Psoas muscle (tissue), 8 donors: ENCODE measurements around the gene ATAD3C. TPM values are rescaled to one million over a fixed set of nuclear protein-coding genes. Genes with fewer than 3 reads are reported as not detected.
"Not testable (repeated sequence)": the region's sequence is repeated elsewhere in the genome, so short reads cannot be mapped to it uniquely, and the experiment has no call there.

Source experiments
- ATAC-seq, 4 donors: fragments of 200-7000 bp; cut with Tn5 transposase; one replicate each; pipeline ENCODE4 v1.9.1; 2020; ENCODE audit warnings: moderate library complexity in 3 of 4, mild to moderate bottlenecking in 2 of 4
- DNase-seq, 2 donors: peaks; one replicate each; pipeline ENCODE4 v3.0.0-alpha.2; 2020
- H3K27ac ChIP-seq: fragments of 200-600 bp; one replicate; pipeline ENCODE4 v1.8.0; 2022
- H3K27me3 ChIP-seq, 3 donors: fragments of 200-600 bp in 1 of 3; one replicate each; pipeline versions ENCODE4 v1.6.1 to v1.8.0; 2013 to 2022; ENCODE audit warnings: low read length in 2 of 3, mild to moderate bottlenecking in 2 of 3, moderate library complexity in 1 of 3; ENCODE audit not compliant: insufficient read depth in 3 of 3
- H3K36me3 ChIP-seq, 2 donors: fragments of 200-600 bp in 1 of 2; one replicate each; pipeline versions ENCODE4 v1.6.1 to v1.8.0; 2013 to 2022; ENCODE audit warnings: low read depth in 1 of 2, mild to moderate bottlenecking in 1 of 2, moderate library complexity in 1 of 2; ENCODE audit not compliant: insufficient read depth in 1 of 2
- H3K4me1 ChIP-seq: fragments of 200-600 bp; one replicate; pipeline ENCODE4 v1.8.0; 2022
- H3K4me3 ChIP-seq: fragments of 200-600 bp; one replicate; pipeline ENCODE4 v1.8.0; 2022; ENCODE audit warnings: mild to moderate bottlenecking
- H3K9me3 ChIP-seq: fragments of 200-600 bp; one replicate; pipeline ENCODE4 v1.8.0; 2022
- CTCF ChIP-seq: fragments of 200-600 bp; IDR thresholded peaks from one replicate; pipeline ENCODE4 v1.8.0; 2022; ENCODE audit warnings: antibody characterized with exemption
- WGBS, 3 donors: extraction: QIAGEN DNeasy Blood & Tissue Kit; methylation state at CpG; one replicate each; pipeline versions ENCODE4 v1.1.6 to v1.1.7; 2013; 5-methylcytosine and 5-hydroxymethylcytosine counted together
- intact Hi-C, 2 donors: fragments of 100-400 bp; cut with DNase I; formaldehyde crosslinking; loops; one replicate each; pipeline versions ENCODE4 v1.11.0 to v1.14.2; 2022
- polyA plus RNA-seq, 3 donors: library from polyadenylated mRNA; stranded (reverse); fragments of 200-250 nt; gene quantifications; one replicate each; pipeline ENCODE4 v1.2.3, GENCODE V29; 2013
- total RNA-seq, 4 donors: library from RNA; stranded (reverse); fragmentation: NEBNext Ultra II Directional in 2 of 4; extraction: Animal tissue kit (Norgen Biotek cat#: 25700) in 2 of 4; gene quantifications; one replicate each; pipeline versions ENCODE4 v1.2.1 to v1.2.4, GENCODE V29; 2021 to 2023
- donor health status: healthy with polysubstance abuse.
- donor health status: DM: no; HTN: no; CAD: no; lungs with moderate emphysema.
- donor health status: Bipolar disorder and iron deficiency.
- donor health status: healthy.
- donor health status: DM: yes; HTN: yes; CAD: no.
- donor health status: DM: no; HTN: no; CAD: no.
- donor health status: DM: no; HTN: no; CAD: no.
- donor health status: DM: yes; HTN: yes; CAD: no.

ATAD3C gene
- total and polyA plus RNA-seq, 7 donors = 0.12 to 0.99 (median 0.55) TPM

GRCh38 chr1:1402072-1402900, 47.2 kb upstream of the ATAD3C start:
- no peak overlapping the region for H3K4me3 ChIP-seq
- peak overlapping the region; percentile 61 for H3K27ac ChIP-seq
- TF ChIP-seq CTCF = peak; percentile 36
- H3K27me3 ChIP-seq = no peaks in the 10 kb centered on the region
- intact Hi-C loops = loop anchor here in 1 of 2 donors (10.0 kb wide), 1 partner anchor 103 kb away; no protein-coding TSS in a partner anchor
- ATAC-seq (peak in 1 of 4 donors; percentile 3), DNase-seq (peak; percentile 34 to 77)
- peaks cover 10 to 67% of the 10 kb centered on the region in 2 donors for H3K36me3 ChIP-seq
- H3K4me1 ChIP-seq = peaks cover 41% of the 10 kb centered on the region
- WGBS, 3 donors = 38 to 58% (median 44%) methylated on average over 20 of the region's 20 CpGs
- no peaks in the 10 kb centered on the region for H3K9me3 ChIP-seq

- Histone ChIP-seq H3K36me3 (peaks cover 10 to 60% of the 10 kb centered on the region in 2 donors), H3K4me1 (peaks cover 37% of the 10 kb centered on the region)
- not testable (repeated sequence) for H3K4me3 ChIP-seq, H3K9me3 ChIP-seq, DNase-seq, H3K27ac ChIP-seq, ATAC-seq, H3K27me3 ChIP-seq
- intact Hi-C loops = loop anchor here in 1 of 2 donors (10.0 kb wide), 1 partner anchor 102 kb away; no protein-coding TSS in a partner anchor
- WGBS, 3 donors = 78 to 85% (median 82%) methylated on average over 9 of the region's 9 CpGs
Observed at GRCh38 chr1:1402901-1403392, 46.5 kb upstream of the ATAD3C start.

GRCh38 chr1:1403653-1404052, 45.8 kb upstream of the ATAD3C start:
- no peak overlapping the region for H3K27ac ChIP-seq
- no peaks in the 10 kb centered on the region for H3K27me3 ChIP-seq
- 73 to 87% (median 74%) methylated on average over 7 of the region's 7 CpGs for WGBS, 3 donors
- TF ChIP-seq CTCF = no peak
- intact Hi-C loops = loop anchor here in 1 of 2 donors (10.0 kb wide), 1 partner anchor 101 kb away; no protein-coding TSS in a partner anchor
- H3K4me3 ChIP-seq = no peak overlapping the region
- H3K4me1 ChIP-seq = peaks cover 38% of the 10 kb centered on the region
- no peak for DNase-seq
- no peaks in the 10 kb centered on the region for H3K9me3 ChIP-seq
- ATAC-seq = no peak
- H3K36me3 ChIP-seq = peaks cover 10 to 58% of the 10 kb centered on the region in 2 donors

- H3K36me3 ChIP-seq = peaks cover 9 to 53% of the 10 kb centered on the region in 2 donors
- ATAC-seq (peak in 1 of 4 donors; percentile 6), DNase-seq (peak in 1 of 2 donors; percentile 52)
- H3K27ac ChIP-seq = peak overlapping the region; percentile 83
- no peak for TF ChIP-seq CTCF
- peak overlapping the region; percentile 92 for H3K4me3 ChIP-seq
- H3K4me1 ChIP-seq = peaks cover 32% of the 10 kb centered on the region
- H3K9me3 ChIP-seq = no peaks in the 10 kb centered on the region
- no peaks in the 10 kb centered on the region for H3K27me3 ChIP-seq
- intact Hi-C loops = loop anchor here in 1 of 2 donors (5.0 to 10.0 kb wide), 2 partner anchors 36 to 99 kb away; no protein-coding TSS in a partner anchor
- WGBS, 3 donors = 37 to 47% (median 40%) methylated on average over 38 to 43 of the region's 43 CpGs
Observed at GRCh38 chr1:1406101-1406820, 43.2 kb upstream of the ATAD3C start.
